Muscle of back (tissue), 11 donors: ENCODE data around the gene FARP2. TPM values are rescaled to one million over a fixed set of nuclear protein-coding genes. Genes with fewer than 3 reads are reported as not detected.
A peak's percentile ranks its signal among the peaks of the same experiment; 100 is the strongest.
"Not testable (repeated sequence)": the region's sequence is repeated elsewhere in the genome, so short reads cannot be mapped to it uniquely, and the experiment has no call there.

Source experiments
- DNase-seq, 3 donors: peaks; one replicate each; pipeline versions ENCODE4 v3.0.0 to v3.0.0-alpha.2; 2013
- polyA plus RNA-seq, 10 donors: library from polyadenylated mRNA; unstranded; fragments of 120-200 nt; gene quantifications; one replicate each; pipeline ENCODE4 v1.2.1, GENCODE V29; 2013; ENCODE audit not compliant: insufficient read length in 10 of 10

Gene FARP2
- polyA plus RNA-seq, 10 donors, result 24.8 to 43.7 (median 33.8) TPM

- DNase-seq, result no peak
Observed at GRCh38 chr2:241364781-241365180, 8.7 kb downstream of the FARP2 start.

DNA sequence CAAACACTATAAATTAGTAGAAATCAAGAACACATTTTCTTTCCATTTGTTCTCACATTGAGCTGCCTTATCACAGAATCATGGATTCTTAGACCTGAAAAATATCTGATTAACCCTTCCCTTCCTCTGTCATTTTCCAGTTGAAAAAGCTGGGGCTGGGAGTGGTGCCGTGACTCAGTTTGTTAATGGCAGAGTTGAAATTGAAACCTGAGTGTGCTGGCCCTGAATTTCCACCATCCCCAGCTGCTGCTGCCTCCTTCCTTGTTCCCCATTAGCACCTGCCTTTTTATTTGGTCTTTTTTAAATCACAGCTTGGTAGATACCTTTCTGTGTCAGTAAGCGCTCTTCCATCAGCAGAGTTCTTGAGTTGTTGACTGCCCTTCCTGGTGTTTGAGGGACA, 10.6 kb downstream of the FARP2 start:
- DNase-seq, result no peak

GRCh38 chr2:241368643-241369042, 12.6 kb downstream of the FARP2 start:
- no peak for DNase-seq

GRCh38 chr2:241372361-241372992, 16.4 kb downstream of the FARP2 start:
- DNase-seq, result no peak

DNA sequence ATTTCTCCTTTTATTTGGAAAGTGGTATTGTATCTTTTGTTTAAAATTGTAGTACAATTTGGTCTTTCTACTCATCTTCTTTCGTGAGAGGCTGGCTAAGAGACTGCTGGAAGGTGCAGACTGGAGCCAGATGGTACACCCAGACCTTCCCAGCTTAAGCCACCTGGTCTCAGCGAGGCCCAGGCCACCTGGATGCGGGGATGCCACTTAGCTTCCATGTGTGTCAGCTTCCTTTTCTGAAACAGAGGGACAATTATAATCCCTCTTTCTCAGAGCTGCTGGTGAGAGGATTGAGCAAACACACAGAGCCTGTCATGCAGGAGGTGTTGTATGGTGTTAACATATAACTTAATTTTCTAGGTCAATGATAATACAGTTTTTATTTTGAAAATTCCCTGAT, 17.4 kb downstream of the FARP2 start:
- DNase-seq, result no peak

DNA sequence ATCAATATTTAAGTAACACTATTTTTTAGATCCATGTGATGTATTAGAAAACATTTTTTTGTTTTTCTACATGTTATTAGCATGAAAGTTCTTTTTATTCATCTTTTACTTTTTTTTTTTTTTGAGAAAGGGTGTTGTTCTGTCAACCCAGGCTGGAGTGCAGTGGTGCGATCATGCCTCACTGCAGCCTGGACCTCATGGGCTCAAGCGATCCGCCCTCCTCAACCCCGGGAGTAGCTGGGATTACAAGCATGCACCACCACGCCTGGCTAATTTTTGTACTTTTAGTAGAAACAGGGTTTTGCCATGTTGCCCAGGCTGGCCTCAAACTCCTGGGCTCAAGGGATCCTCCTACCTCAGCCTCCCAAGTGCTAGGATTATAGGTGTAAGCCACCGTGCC, 17.8 kb downstream of the FARP2 start:
- DNase-seq, result not testable (repeated sequence)

GRCh38 chr2:241375300-241375699, 19.2 kb downstream of the FARP2 start:
- no peak for DNase-seq

- DNase-seq, result no peak
Observed at GRCh38 chr2:241376808-241377207, 20.7 kb downstream of the FARP2 start.

DNA sequence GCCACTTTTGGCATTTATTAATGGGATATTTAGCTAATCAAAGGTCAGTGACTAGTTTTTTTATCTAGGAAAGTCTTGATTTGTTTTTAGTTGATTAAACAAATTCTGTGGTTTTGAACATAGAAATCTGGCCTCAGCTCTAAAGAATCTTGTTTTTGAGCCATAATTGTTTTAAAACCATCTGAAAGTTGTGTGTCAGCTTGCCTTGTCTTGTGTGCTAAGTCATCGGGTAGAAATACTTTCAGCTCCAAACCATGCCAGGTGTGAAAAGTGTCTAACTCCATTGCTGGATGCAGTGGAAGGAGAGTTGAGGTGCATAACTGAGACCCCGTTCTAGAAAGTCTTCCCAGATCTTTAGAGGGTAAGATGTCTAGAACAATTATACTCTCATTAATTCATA, 22.7 kb downstream of the FARP2 start:
- DNase-seq, result no peak

DNA sequence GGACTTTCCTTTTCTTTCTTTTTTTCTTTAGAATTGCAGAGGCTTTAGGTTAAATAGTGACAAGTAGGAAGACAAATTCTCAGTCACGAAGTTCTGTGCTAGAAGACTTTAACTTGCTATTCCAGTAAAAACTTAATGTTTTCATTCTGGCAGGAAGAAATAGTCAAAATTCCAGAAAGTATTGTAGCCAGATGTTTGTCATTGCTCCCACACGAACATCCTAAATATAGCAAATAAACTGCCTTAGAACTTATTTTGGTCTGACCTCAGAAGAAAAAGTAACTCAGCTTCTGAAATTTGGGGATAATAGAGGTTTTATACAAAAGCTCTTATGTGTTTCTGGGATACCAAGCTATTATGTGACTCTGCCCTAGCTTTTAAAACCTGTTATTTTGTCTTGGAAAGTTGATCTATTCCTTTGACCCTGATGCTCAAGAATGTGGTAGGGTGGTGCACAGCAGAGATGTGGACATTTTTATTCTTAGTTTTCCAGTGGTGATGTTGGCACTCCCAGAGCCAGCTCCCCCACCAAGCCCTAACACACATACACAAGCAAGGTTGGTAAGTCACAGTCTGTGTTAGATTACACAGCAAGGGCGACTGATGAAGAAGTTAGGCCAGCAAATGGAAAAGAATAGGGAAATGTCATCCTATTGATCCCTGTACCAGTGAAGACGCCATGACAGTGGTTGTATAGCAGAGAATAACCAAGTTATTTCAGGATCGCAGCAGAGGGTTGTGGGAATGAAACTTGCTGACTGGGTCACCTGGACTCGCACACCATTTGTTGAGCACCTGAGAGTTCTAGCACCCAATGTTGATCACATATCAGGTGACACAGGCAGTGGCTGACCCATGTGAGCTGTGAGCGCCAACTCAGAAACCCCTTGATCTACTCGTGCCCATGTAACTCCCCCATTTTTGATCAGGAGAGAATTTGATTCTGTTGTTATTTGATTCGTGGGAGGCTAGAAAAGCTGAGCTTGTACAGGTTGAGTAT, 23.7 kb downstream of the FARP2 start:
- peak; percentile 77 to 85 (median 80) for DNase-seq

DNA sequence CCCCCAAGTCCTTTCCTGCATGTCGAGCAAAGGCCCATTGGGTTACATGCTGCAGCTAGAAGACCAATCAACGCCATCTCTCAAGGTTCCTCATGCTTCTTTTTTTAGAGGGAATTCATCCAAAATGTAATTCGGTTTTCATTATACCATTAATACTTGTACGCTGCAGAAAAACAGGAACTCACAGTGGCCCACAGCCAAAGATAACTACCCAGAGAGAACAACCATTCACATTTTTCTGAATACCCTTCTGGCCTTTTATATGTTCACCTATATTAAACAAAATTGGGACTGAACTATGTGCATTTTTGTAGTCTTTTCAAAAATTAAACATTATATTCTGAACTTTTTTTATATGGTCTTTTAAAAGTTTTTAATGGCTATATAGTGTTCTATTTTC, 25.8 kb downstream of the FARP2 start:
- DNase-seq, result no peak

GRCh38 chr2:241385450-241385849, 29.4 kb downstream of the FARP2 start:
- not testable (repeated sequence) for DNase-seq

- peak in 1 of 3 donors; percentile 37 for DNase-seq
Observed at GRCh38 chr2:241386519-241386918, 30.4 kb downstream of the FARP2 start.

DNA sequence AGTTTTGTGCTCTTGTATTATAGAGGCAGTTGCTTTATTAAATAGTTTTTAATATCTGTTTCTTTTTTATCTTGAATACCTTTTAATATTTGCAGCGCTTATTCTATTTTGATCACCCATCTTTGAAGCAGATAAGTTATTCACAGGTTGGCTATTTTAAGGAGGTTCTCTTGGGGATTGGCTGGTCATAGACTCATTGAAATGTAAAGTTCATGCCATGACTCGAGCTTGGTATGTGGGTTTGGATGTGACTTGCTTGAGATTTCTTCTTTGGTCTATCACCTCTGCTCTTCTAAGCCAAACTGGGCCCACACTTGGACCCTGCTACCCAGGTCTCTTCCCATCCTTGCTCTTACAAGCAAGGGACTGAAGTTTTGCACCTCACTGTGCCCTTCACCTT, 33.6 kb downstream of the FARP2 start:
- no peak for DNase-seq

- no peak for DNase-seq
Observed at GRCh38 chr2:241390301-241391206, 34.5 kb downstream of the FARP2 start.

GRCh38 chr2:241391892-241392665, 36.0 kb downstream of the FARP2 start:
- no peak for DNase-seq

GRCh38 chr2:241392753-241393152, 36.7 kb downstream of the FARP2 start:
- DNase-seq, result not testable (repeated sequence)

- DNase-seq, result no peak
Observed at GRCh38 chr2:241393524-241394196, 37.6 kb downstream of the FARP2 start.

DNA sequence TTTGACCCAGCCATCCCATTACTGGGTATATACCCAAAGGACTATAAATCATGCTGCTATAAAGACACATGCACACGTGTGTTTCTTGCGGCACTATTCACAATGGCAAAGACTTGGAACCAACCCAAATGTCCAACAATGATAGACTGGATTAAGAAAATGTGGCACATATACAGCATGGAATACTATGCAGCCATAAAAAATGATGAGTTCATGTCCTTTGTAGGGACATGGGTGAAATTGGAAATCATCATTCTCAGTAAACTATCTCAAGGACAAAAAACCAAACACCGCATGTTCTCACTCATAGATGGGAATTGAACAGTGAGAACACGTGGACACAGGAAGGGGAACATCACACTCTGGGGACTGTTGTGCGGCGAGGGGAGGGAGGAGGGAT, 40.7 kb downstream of the FARP2 start:
- not testable (repeated sequence) for DNase-seq
